ENCODE measurements around the gene TRAPPC8. TPM values are rescaled to one million over a fixed set of nuclear protein-coding genes. Genes with fewer than 3 reads are reported as not detected.

Gene TRAPPC8
- 30.4 TPM for total RNA-seq (2021; ENCODE audit: unreplicated experiment)
- 8.3 and 13.0 TPM in 2 replicates for polyA plus RNA-seq (2012)
- percentile 84 among the genes with signal in this experiment for Bru-seq, nascent RNA
- percentile 81 among the genes with signal in this experiment for BruChase-seq, experiment 1, labeled RNA remaining after a 6-hour chase
- BruChase-seq, experiment 2, labeled RNA remaining after a 2-hour chase, result percentile 82 among the genes with signal in this experiment
- long read RNA-seq, full-length matches to known transcripts, result 31 of 51 reads
- long read RNA-seq, partial matches to known transcripts, result 3 of 51 reads
- long read RNA-seq, other reads (novel, unspliced or antisense), result 17 of 51 reads

- BruUV-seq (replicated peaks), result TSS peak; percentile 94
- Histone ChIP-seq H3K9ac (ENCODE audit: low read length) (peak within 1 kb of the TSS; percentile 90), H3K27me3 (ENCODE audit: insufficient read depth, low read length) (no peaks in the 10 kb centered on the region), H3K79me2 (ENCODE audit: insufficient read depth, low read length) (peaks cover 46% of the 10 kb centered on the region), H3K4me3 (replicated peaks in 1 of 2; ENCODE audit: low read depth in 1 of 2, low read length in 2 of 2) (peak within 1 kb of the TSS; percentile 91 to 96), H3K27ac (ENCODE audit: low read depth, low read length) (peak within 1 kb of the TSS; percentile 78), H3K9me3 (ENCODE audit: control insufficient read depth in 1 of 2, insufficient read depth in 1 of 2, low read depth in 1 of 2, low read length in 2 of 2) (no peaks in the 10 kb centered on the region), H3K4me2 (ENCODE audit: low read length) (peak within 1 kb of the TSS; percentile 93), H4K20me1 (ENCODE audit: insufficient read depth) (no peaks in the 10 kb centered on the region), H3K4me1 (ENCODE audit: control insufficient read depth in 1 of 2, insufficient read depth in 2 of 2, low read length in 2 of 2) (peaks cover 16 to 24% of the 10 kb centered on the region in 2 experiments), H2AFZ (ENCODE audit: low read depth, low read length, poor library complexity, severe bottlenecking) (peak within 1 kb of the TSS; percentile 62), H3K9me2 (ENCODE audit: insufficient read depth) (no peaks in the 10 kb centered on the region), H3K36me3 (ENCODE audit: control insufficient read depth in 1 of 2, insufficient read depth in 2 of 2, low read length in 2 of 2) (no peaks in the 10 kb centered on the region; a peak in 1 of 4 replicates)
- ChIA-PET RAD21 (ENCODE audit: low non-redundant PET in 1 of 2, low total read pairs in 2 of 2, uncharacterized antibody in 2 of 2, unreplicated experiment in 2 of 2) (interaction anchor here in 1 of 2 experiments (0.6 to 0.7 kb wide), 2 partner anchors 75 to 96 kb away, joined by 3 read pairs; no protein-coding TSS in a partner anchor), CTCF (interaction anchor here (0.6 to 1.3 kb wide), 2 partner anchors 34 to 196 kb away, joined by 4 to 6 read pairs; no protein-coding TSS in a partner anchor), POLR2A (interaction anchor here (0.5 to 1.5 kb wide), 8 partner anchors 9 to 932 kb away, joined by 3 to 6 read pairs (median 4); partner anchors contain the start of gene RNF138)
- ATAC-seq (peak; percentile 92), DNase-seq (ENCODE audit: low read depth, low spot score) (peak; percentile 96)
- intact Hi-C loops (cut with micrococcal nuclease), result loop anchor here (2.0 to 5.0 kb wide), 2 partner anchors 74 to 150 kb away; partner anchors contain the start of gene RNF125
- TF ChIP-seq EZH2phosphoT487 (IDR thresholded peaks at IDR 0.05; ENCODE audit: borderline replicate concordance) (no peak), CTCF (IDR thresholded peaks at IDR 0.05 in 2 of 3, conservative IDR thresholded peaks at IDR 0.05 in 1 of 3; ENCODE audit: borderline replicate concordance in 1 of 3, insufficient read depth in 1 of 3, low read depth in 2 of 3, low read length in 2 of 3) (no peak), POLR2A (IDR thresholded peaks at IDR 0.05; ENCODE audit: borderline replicate concordance, extremely low read depth, insufficient read depth, insufficient read length) (peak; percentile 73), RAD21 (IDR thresholded peaks at IDR 0.05; ENCODE audit: low read depth) (peak; percentile 14; the same call in 1 of the 2 replicates), POLR2AphosphoS5 (IDR thresholded peaks at IDR 0.05; ENCODE audit: low read depth, low read length) (peak; percentile 91), FOSL1 (IDR thresholded peaks at IDR 0.05; ENCODE audit: low read depth) (no peak), ELF1 (IDR thresholded peaks at IDR 0.05; ENCODE audit: borderline replicate concordance, low read depth) (peak; percentile 76), MAX (IDR thresholded peaks at IDR 0.05) (peak; percentile 94), YY1 (IDR thresholded peaks at IDR 0.05; ENCODE audit: extremely low read depth, insufficient replicate concordance, low read depth, low read length) (peak; percentile 93), CEBPB (IDR thresholded peaks at IDR 0.05; ENCODE audit: low read depth) (no peak), SP1 (IDR thresholded peaks at IDR 0.05; ENCODE audit: low read depth) (peak; percentile 71), ZNF274 (IDR thresholded peaks at IDR 0.05; ENCODE audit: low read depth, low read length) (no peak), ZFX (IDR thresholded peaks at IDR 0.05) (no peak), REST (IDR thresholded peaks at IDR 0.05; ENCODE audit: low read depth) (no peak), ATF3 (IDR thresholded peaks at IDR 0.05) (no peak)
These were observed at the start of gene TRAPPC8 for GRCh38 chr18:31942999-31943877. TSS of gene TRAPPC8 (minus strand) at chr18:31943128. CDS start at chr18:31942764, 364 bp downstream.
